ENCODE results near the gene AOC3. TPM values are rescaled to one million over a fixed set of nuclear protein-coding genes. Genes with fewer than 3 reads are reported as not detected.
"Not testable (repeated sequence)": the region's sequence is repeated elsewhere in the genome, so short reads cannot be mapped to it uniquely, and the experiment has no call there.

The AOC3 gene
- total RNA-seq, 1 experiment from 2014 or later: 0.86 TPM

DNA sequence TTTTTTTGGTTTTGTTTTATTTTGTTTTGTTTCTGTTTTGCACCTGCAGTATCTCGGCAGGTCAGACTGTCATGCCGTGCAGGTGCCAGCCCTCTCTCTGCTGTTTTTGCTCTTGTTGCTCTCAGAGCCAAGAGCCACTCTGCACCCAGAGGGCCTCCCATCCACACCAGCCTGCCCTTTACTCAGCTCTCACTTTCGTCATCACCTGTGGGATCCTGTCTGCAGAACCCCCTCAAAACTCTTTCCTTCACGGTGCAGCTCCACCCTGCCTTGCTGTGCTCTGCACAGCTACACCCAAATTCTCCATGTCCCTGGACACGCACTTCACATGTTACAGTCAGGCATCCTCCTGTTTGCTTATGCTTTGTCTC lies 2.6 kb downstream of the AOC3 start:
- H3K4me3 ChIP-seq: no peak overlapping the region
- no peak for DNase-seq
- no peaks in the 10 kb centered on the region for H3K36me3 ChIP-seq
- H3K9me3 ChIP-seq: no peaks in the 10 kb centered on the region
- H3K27me3 ChIP-seq: no peaks in the 10 kb centered on the region

- Histone ChIP-seq H3K36me3 (no peaks in the 10 kb centered on the region), H3K4me3 (no peak overlapping the region), H3K9me3 (no peaks in the 10 kb centered on the region), H3K27me3 (no peaks in the 10 kb centered on the region)
- no peak for DNase-seq
Measured at GRCh38 chr17:42853968-42854790, 3.2 kb downstream of the AOC3 start.

- H3K27me3 ChIP-seq: no peaks in the 10 kb centered on the region
- no peaks in the 10 kb centered on the region for H3K36me3 ChIP-seq
- no peaks in the 10 kb centered on the region for H3K9me3 ChIP-seq
- H3K4me3 ChIP-seq: no peak overlapping the region
- no peak for DNase-seq
Measured at GRCh38 chr17:42855048-42855596, 4.1 kb downstream of the AOC3 start.

DNA sequence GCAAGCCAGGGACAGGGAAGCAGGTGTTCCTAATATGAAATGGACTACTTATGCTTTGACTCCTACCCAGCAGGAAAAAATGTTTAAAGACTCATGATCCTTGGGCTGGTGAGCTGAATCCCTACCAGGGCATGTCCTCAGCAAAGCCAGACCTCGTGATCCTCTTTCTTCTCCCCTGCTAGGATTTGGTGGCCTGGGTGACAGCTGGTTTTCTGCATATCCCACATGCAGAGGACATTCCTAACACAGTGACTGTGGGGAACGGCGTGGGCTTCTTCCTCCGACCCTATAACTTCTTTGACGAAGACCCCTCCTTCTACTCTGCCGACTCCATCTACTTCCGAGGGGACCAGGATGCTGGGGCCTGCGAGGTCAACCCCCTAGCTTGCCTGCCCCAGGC lies 5.1 kb downstream of the AOC3 start:
- H3K36me3 ChIP-seq, H3K4me3 ChIP-seq, H3K9me3 ChIP-seq, DNase-seq, H3K27me3 ChIP-seq: not testable (repeated sequence)

- H3K9me3 ChIP-seq, H3K27me3 ChIP-seq, DNase-seq, H3K36me3 ChIP-seq, H3K4me3 ChIP-seq: not testable (repeated sequence)
Measured at GRCh38 chr17:42856516-42856915, 5.5 kb downstream of the AOC3 start.

- no peak for DNase-seq
- no peaks in the 10 kb centered on the region for H3K27me3 ChIP-seq
- no peaks in the 10 kb centered on the region for H3K36me3 ChIP-seq
- H3K9me3 ChIP-seq: 0 out of 2 replicates have a peak, but pooled peaks cover under 1% of the 10 kb centered on the region
- no peak overlapping the region for H3K4me3 ChIP-seq
Measured at GRCh38 chr17:42857389-42857788, 6.4 kb downstream of the AOC3 start.

- Histone ChIP-seq H3K27me3 (no peaks in the 10 kb centered on the region), H3K9me3 (peaks cover 15% of the 10 kb centered on the region), H3K36me3 (no peaks in the 10 kb centered on the region), H3K4me3 (no peak overlapping the region)
- no peak for DNase-seq
Measured at GRCh38 chr17:42865638-42866094, 14.7 kb downstream of the AOC3 start.

GRCh38 chr17:42866216-42866615 lies 15.2 kb downstream of the AOC3 start:
- no peaks in the 10 kb centered on the region for H3K27me3 ChIP-seq
- H3K9me3 ChIP-seq: peaks cover 20% of the 10 kb centered on the region
- H3K36me3 ChIP-seq: no peaks in the 10 kb centered on the region
- DNase-seq: no peak
- no peak overlapping the region for H3K4me3 ChIP-seq

DNA sequence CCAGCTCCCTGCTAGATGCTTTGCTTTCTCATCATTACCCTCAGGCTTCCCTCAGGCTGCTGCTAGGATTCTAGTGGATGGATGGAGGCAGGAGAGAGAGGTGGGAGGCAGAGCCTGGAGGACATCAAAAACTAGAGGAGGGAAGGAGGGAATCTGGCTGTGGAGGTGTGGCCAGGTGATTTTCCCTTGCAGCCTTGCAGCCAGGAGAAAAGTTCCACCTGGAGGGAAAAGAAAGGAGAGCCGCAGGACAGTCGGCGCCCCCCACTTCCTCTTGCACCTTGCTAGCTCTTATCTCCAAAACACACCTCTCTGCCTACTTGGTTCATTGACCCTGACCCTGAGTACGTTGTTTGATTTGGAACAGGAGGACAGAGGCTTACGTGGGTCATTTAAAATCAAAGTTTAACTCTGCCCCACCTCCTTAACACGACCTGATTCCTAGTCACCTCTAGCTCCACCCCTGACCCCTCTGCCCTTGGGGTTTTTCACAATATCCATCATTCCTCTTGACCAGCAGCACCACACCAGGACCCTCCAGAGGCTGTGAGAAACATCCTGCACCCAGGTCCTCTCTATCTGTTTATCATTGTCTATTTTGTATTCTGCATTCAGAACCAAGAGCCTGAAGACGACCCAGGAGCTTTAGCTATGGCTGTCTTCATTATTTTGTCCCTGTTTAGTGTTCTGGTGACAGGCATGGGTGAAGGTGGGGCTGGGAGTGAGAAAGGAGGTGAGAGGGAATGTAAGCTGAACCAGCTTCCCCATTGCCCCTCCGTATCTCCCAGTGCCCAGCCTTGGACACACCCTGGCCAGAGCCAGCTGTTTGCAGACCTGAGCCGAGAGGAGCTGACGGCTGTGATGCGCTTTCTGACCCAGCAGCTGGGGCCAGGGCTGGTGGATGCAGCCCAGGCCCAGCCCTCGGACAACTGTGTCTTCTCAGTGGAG lies 15.9 kb downstream of the AOC3 start:
- H3K27me3 ChIP-seq: no peaks in the 10 kb centered on the region
- H3K9me3 ChIP-seq: peaks cover 23% of the 10 kb centered on the region
- DNase-seq: no peak
- no peaks in the 10 kb centered on the region for H3K36me3 ChIP-seq
- no peak overlapping the region for H3K4me3 ChIP-seq

DNA sequence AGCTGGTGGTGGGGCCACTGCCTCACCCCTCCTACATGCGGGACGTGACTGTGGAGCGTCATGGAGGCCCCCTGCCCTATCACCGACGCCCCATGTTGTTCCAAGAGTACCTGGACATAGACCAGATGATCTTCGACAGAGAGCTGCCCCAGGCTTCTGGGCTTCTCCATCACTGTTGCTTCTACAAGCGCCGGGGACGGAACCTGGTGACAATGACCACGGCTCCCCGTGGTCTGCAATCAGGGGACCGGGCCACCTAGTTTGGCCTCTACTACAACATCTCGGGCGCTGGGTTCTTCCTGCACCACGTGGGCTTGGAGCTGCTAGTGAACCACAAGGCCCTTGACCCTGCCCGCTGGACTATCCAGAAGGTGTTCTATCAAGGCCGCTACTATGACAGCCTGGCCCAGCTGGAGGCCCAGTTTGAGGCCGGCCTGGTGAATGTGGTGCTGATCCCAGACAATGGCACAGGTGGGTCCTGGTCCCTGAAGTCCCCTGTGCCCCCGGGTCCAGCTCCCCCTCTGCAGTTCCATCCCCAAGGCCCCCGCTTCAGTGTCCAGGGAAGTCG lies 16.8 kb downstream of the AOC3 start:
- H3K36me3 ChIP-seq, DNase-seq, H3K4me3 ChIP-seq, H3K27me3 ChIP-seq: not testable (repeated sequence)
- H3K9me3 ChIP-seq: peaks cover 19% of the 10 kb centered on the region

- Histone ChIP-seq H3K27me3 (no peaks in the 10 kb centered on the region), H3K4me3 (no peak overlapping the region), H3K36me3 (no peaks in the 10 kb centered on the region), H3K9me3 (peaks cover 19% of the 10 kb centered on the region)
- no peak for DNase-seq
Measured at GRCh38 chr17:42868338-42868737, 17.3 kb downstream of the AOC3 start.

DNA sequence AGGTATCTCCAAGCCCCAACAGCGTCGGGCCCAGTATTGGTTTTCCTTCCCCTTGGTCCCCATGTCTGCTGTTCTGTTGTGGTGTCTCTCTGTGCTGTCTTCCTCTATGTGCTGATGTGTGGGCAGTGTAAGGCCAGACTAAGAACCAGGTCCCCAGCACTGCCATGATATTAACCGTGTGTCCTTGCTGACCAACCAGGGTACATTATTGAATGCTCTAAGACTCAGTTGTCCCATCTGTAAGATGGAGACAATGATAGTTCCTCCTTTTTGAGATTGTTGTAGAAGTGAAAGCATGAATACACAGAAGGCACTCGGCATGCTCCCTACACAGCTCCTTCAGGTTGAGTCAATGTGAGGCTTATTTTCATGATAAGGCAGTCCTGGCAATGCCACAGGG lies 20.6 kb downstream of the AOC3 start:
- H3K27me3 ChIP-seq: no peaks in the 10 kb centered on the region
- no peak overlapping the region for H3K4me3 ChIP-seq
- no peaks in the 10 kb centered on the region for H3K36me3 ChIP-seq
- H3K9me3 ChIP-seq: peaks cover 17% of the 10 kb centered on the region
- DNase-seq: no peak

GRCh38 chr17:42872251-42872965 lies 21.4 kb downstream of the AOC3 start:
- Histone ChIP-seq H3K27me3 (no peaks in the 10 kb centered on the region), H3K9me3 (peaks cover 17% of the 10 kb centered on the region), H3K36me3 (no peaks in the 10 kb centered on the region), H3K4me3 (no peak overlapping the region)
- DNase-seq: no peak

DNA sequence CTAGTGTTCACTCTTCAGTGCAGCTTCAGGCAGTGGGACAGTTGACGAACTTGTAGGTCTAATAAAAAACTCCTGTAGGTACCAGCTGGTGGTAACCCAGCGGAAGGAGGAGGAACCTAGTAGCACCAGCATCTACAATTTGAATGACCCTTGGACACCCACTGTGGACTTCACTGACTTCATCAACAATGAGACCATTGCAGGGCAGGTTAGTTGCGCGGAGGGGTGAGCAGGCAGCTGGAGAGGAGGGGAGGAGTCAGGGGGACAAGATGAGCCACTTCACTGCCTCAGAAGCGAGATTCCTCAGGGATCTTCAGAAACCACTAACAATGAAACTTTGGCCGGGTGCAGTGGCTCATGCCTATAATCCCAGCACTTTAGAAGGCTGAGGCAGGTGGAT lies 22.3 kb downstream of the AOC3 start:
- DNase-seq: no peak
- no peak overlapping the region for H3K4me3 ChIP-seq
- H3K36me3 ChIP-seq: no peaks in the 10 kb centered on the region

DNA sequence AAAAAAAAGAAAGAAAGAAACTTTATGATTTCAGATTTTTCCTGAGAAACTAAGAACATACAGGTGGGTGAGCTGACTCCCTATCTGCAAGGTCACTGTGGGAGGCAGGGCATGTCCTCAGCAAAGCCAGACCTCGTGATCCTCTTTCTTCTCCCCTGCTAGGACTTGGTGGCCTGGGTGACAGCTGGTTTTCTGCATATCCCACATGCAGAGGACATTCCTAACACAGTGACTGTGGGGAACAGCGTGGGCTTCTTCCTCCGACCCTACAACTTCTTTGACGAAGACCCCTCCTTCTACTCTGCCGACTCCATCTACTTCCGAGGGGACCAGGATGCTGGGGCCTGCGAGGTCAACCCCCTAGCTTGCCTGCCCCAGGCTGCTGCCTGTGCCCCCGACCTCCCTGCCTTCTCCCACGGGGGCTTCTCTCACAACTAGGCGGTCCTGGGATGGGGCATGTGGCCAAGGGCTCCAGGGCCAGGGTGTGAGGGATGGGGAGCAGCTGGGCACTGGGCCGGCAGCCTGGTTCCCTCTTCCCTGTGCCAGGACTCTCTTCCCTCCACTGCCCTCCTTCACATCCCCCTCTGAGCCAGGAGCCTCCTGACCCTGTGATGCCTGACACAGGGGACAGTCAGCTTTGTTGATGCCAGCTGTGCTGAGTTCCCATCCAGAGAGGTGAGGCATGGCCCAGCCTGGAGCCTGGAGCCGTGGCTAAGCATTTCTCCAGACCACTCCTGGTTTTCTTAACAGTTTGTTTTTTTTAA lies 23.1 kb downstream of the AOC3 start:
- H3K36me3 ChIP-seq, H3K4me3 ChIP-seq, H3K27me3 ChIP-seq: not testable (repeated sequence)
- DNase-seq: peak; percentile 18
- H3K9me3 ChIP-seq: peaks cover 17% of the 10 kb centered on the region

More for the DNA sequence above, 22.3 kb downstream of the AOC3 start:
- Histone ChIP-seq H3K9me3 (peaks cover 17% of the 10 kb centered on the region), H3K27me3 (no peaks in the 10 kb centered on the region)

DNA sequence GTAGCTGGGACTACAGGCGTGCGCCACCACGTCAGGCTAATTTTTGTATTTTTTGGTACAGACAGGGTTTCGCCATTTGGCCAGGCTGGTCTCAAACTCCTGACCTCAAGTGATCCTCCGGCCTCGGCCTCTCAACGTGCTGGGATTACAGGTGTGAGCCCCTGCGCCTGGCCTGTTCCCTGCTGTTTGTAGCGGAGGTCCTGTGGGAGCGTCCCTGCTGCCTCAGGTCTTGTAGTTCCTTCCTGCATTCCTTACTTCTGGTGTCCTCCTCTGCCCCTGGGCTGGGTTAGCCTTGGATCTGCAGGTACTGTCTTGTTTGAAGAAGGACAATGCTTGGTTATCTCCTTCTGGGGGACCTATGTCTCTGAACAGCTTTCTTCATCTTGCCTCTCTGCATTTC lies 26.0 kb downstream of the AOC3 start:
- no peaks in the 10 kb centered on the region for H3K36me3 ChIP-seq
- DNase-seq: no peak
- H3K9me3 ChIP-seq: no peaks in the 10 kb centered on the region
- no peak overlapping the region for H3K4me3 ChIP-seq
- H3K27me3 ChIP-seq: no peaks in the 10 kb centered on the region

Data from MG63 (cell line).